Peyer's patch (tissue), 4 donors: ENCODE measurements around the gene ADAMTS15.

Experiments used
- CTCF ChIP-seq, 6 experiments: fragments of 450-650 bp in 4 of 6; fragments of 200-600 bp in 2 of 6; sonication (generic) in 1 of 6; IDR thresholded peaks; one replicate each; pipeline ENCODE4 v1.5.1; 2017 to 2019; ENCODE audit warnings: antibody characterized with exemption in 6 of 6, mild to moderate bottlenecking in 3 of 6, moderate library complexity in 1 of 6
- POLR2A ChIP-seq, 2 donors: fragments of 450-650 bp; IDR thresholded peaks; one replicate each; pipeline ENCODE4 v1.5.1; 2017; ENCODE audit warnings: antibody characterized with exemption in 2 of 2, mild to moderate bottlenecking in 2 of 2, moderate library complexity in 2 of 2

- TF ChIP-seq CTCF (IDR thresholded peaks at IDR 0.05) (no peak), POLR2A (IDR thresholded peaks at IDR 0.05) (no peak)
These were observed 40.6 kb downstream of the ADAMTS15 start for GRCh38 chr11:130488848-130489584.
